ENCODE results near the gene FRMD4A. TPM values are rescaled to one million over a fixed set of nuclear protein-coding genes. Genes with fewer than 3 reads are reported as not detected.

The FRMD4A gene
- total RNA-seq, 4 donors from 2014 or later, result 5.6 to 34.1 (median 19.4) TPM

GRCh38 chr10:14089556-14090292 lies 241.0 kb downstream of the FRMD4A start:
- Histone ChIP-seq H3K4me1 (no peaks in the 10 kb centered on the region), H3K4me3 (no peak overlapping the region), H3K9me3 (no peaks in the 10 kb centered on the region), H3K27me3 (no peaks in the 10 kb centered on the region), H3K27ac (no peak overlapping the region), H3K36me3 (no peaks in the 10 kb centered on the region)
- intact Hi-C loops (cut with DNase I; ENCODE audit: low total_unique reads), result loop anchor here (10.0 kb wide), 1 partner anchor 295 kb away; no protein-coding TSS in a partner anchor
- TF ChIP-seq, protein P1, sequence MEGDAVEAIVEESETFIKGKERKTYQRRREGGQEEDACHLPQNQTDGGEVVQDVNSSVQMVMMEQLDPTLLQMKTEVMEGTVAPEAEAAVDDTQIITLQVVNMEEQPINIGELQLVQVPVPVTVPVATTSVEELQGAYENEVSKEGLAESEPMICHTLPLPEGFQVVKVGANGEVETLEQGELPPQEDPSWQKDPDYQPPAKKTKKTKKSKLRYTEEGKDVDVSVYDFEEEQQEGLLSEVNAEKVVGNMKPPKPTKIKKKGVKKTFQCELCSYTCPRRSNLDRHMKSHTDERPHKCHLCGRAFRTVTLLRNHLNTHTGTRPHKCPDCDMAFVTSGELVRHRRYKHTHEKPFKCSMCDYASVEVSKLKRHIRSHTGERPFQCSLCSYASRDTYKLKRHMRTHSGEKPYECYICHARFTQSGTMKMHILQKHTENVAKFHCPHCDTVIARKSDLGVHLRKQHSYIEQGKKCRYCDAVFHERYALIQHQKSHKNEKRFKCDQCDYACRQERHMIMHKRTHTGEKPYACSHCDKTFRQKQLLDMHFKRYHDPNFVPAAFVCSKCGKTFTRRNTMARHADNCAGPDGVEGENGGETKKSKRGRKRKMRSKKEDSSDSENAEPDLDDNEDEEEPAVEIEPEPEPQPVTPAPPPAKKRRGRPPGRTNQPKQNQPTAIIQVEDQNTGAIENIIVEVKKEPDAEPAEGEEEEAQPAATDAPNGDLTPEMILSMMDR (IDR thresholded peaks at IDR 0.05), result no peak
- TF ChIP-seq POLR2A (IDR thresholded peaks at IDR 0.05), result no peak
- DNase-seq, result no peak

GRCh38 chr10:14087566-14087965 lies 243.2 kb downstream of the FRMD4A start:
- Histone ChIP-seq H3K4me1 (no peaks in the 10 kb centered on the region), H3K4me3 (no peak overlapping the region), H3K27me3 (no peaks in the 10 kb centered on the region), H3K36me3 (no peaks in the 10 kb centered on the region), H3K9me3 (no peaks in the 10 kb centered on the region), H3K27ac (no peak overlapping the region)
- intact Hi-C loops (cut with DNase I; ENCODE audit: low total_unique reads), result no loop called here
- no peak for DNase-seq
- TF ChIP-seq, protein P1 (IDR thresholded peaks at IDR 0.05), result no peak
- TF ChIP-seq POLR2A (IDR thresholded peaks at IDR 0.05), result no peak

GRCh38 chr10:14086596-14086995 lies 244.1 kb downstream of the FRMD4A start:
- no peaks in the 10 kb centered on the region for H3K9me3 ChIP-seq
- H3K27me3 ChIP-seq, result no peaks in the 10 kb centered on the region
- intact Hi-C loops (cut with DNase I; ENCODE audit: low total_unique reads), result no loop called here
- H3K4me1 ChIP-seq, result no peaks in the 10 kb centered on the region
- no peak for DNase-seq
- H3K4me3 ChIP-seq, result no peak overlapping the region
- TF ChIP-seq, protein P1 (IDR thresholded peaks at IDR 0.05), result no peak
- TF ChIP-seq POLR2A (IDR thresholded peaks at IDR 0.05), result no peak
- no peak overlapping the region for H3K27ac ChIP-seq
- H3K36me3 ChIP-seq, result no peaks in the 10 kb centered on the region

- intact Hi-C loops (cut with DNase I; ENCODE audit: low total_unique reads), result no loop called here
- no peak for DNase-seq
- TF ChIP-seq POLR2A (IDR thresholded peaks at IDR 0.05), result no peak
- TF ChIP-seq, protein P1 (IDR thresholded peaks at IDR 0.05), result no peak
- Histone ChIP-seq H3K4me3 (no peak overlapping the region), H3K36me3 (no peaks in the 10 kb centered on the region), H3K4me1 (no peaks in the 10 kb centered on the region), H3K27me3 (no peaks in the 10 kb centered on the region), H3K27ac (no peak overlapping the region), H3K9me3 (no peaks in the 10 kb centered on the region)
These were observed 245.8 kb downstream of the FRMD4A start for GRCh38 chr10:14084875-14085274.

- no peak for DNase-seq
- no peaks in the 10 kb centered on the region for H3K36me3 ChIP-seq
- TF ChIP-seq, protein P1 (IDR thresholded peaks at IDR 0.05), result no peak
- TF ChIP-seq POLR2A (IDR thresholded peaks at IDR 0.05), result no peak
- H3K4me1 ChIP-seq, result no peaks in the 10 kb centered on the region
- no peak overlapping the region for H3K4me3 ChIP-seq
- H3K27me3 ChIP-seq, result no peaks in the 10 kb centered on the region
- intact Hi-C loops (cut with DNase I; ENCODE audit: low total_unique reads), result no loop called here
- H3K27ac ChIP-seq, result no peak overlapping the region
- no peaks in the 10 kb centered on the region for H3K9me3 ChIP-seq
These were observed 249.9 kb downstream of the FRMD4A start for GRCh38 chr10:14080795-14081194.

Data from uterus (tissue), 4 donors.